HepG2 (cell line): Measurements from ENCODE around the gene FAM24A. TPM values are rescaled to one million over a fixed set of nuclear protein-coding genes. Genes with fewer than 3 reads are reported as not detected.

Experiments
- CSRNP1 ChIP-seq: sonication (generic); formaldehyde crosslinking; IDR thresholded peaks from 2 replicates; pipeline ENCODE4 v1.8.1; 2023; ENCODE audit warnings: mild to moderate bottlenecking, missing genetic modification reagents
- DPF2 ChIP-seq: sonication (generic); formaldehyde crosslinking; IDR thresholded peaks from 2 replicates; pipeline ENCODE4 v1.4.0; 2020; ENCODE audit warnings: mild to moderate bottlenecking, low read depth, missing genetic modification reagents, borderline replicate concordance
- GATAD1 ChIP-seq: IDR thresholded peaks from 2 replicates; pipeline ENCODE4 v1.6.1; 2016; ENCODE audit warnings: missing genetic modification reagents, missing compliant biosample characterization
- JUNB ChIP-seq: sonication (generic); formaldehyde crosslinking; IDR thresholded peaks from 2 replicates; pipeline ENCODE4 v1.8.0; 2022; ENCODE audit warnings: missing genetic modification reagents, mild to moderate bottlenecking, borderline replicate concordance
- KLF13 ChIP-seq: sonication (generic); formaldehyde crosslinking; IDR thresholded peaks from 2 replicates; pipeline ENCODE4 v1.4.0; 2020; ENCODE audit warnings: mild to moderate bottlenecking, missing genetic modification reagents
- MED8 ChIP-seq: sonication (generic); formaldehyde crosslinking; IDR thresholded peaks from 2 replicates; pipeline ENCODE4 v1.8.1; 2023; ENCODE audit warnings: mild to moderate bottlenecking, missing genetic modification reagents; ENCODE audit not compliant: insufficient replicate concordance
- MTF2 ChIP-seq: sonication (generic); formaldehyde crosslinking; IDR thresholded peaks from 2 replicates; pipeline ENCODE4 v1.5.0; 2020; ENCODE audit warnings: missing genetic modification reagents, borderline replicate concordance
- NCOA2 ChIP-seq: sonication (generic); formaldehyde crosslinking; IDR thresholded peaks from 2 replicates; pipeline ENCODE4 v1.8.0; 2022; ENCODE audit warnings: inconsistent platforms
- NPAS2 ChIP-seq: sonication (generic); formaldehyde crosslinking; IDR thresholded peaks from 2 replicates; pipeline ENCODE4 v1.8.0; 2022; ENCODE audit warnings: mild to moderate bottlenecking, missing genetic modification reagents, borderline replicate concordance
- SOX5 ChIP-seq: IDR thresholded peaks from 2 replicates; pipeline ENCODE4 v1.6.1; 2016; ENCODE audit warnings: borderline replicate concordance
- SP140L ChIP-seq: sonication (generic); formaldehyde crosslinking; IDR thresholded peaks from 2 replicates; pipeline ENCODE4 v1.4.0; 2020; ENCODE audit warnings: missing genetic modification reagents, borderline replicate concordance
- SRSF9 ChIP-seq: fragments of 200-400 bp; formaldehyde crosslinking; IDR thresholded peaks from 2 replicates; pipeline ENCODE4 v1.6.1; 2018; ENCODE audit warnings: borderline replicate concordance, mild to moderate bottlenecking, low read depth, low read length; ENCODE audit not compliant: insufficient read depth, poor library complexity, severe bottlenecking
- TMF1 ChIP-seq: sonication (generic); formaldehyde crosslinking; IDR thresholded peaks from 2 replicates; pipeline ENCODE4 v1.8.1; 2022; ENCODE audit warnings: low read depth, missing genetic modification reagents
- ZFP36L1 ChIP-seq: sonication (generic); formaldehyde crosslinking; IDR thresholded peaks from 2 replicates; pipeline ENCODE4 v1.8.0; 2022; ENCODE audit warnings: mild to moderate bottlenecking, missing genetic modification reagents, moderate library complexity
- ZMYM2 ChIP-seq: sonication (generic); formaldehyde crosslinking; IDR thresholded peaks from 2 replicates; pipeline ENCODE4 v1.8.0; 2022; ENCODE audit warnings: mild to moderate bottlenecking, missing genetic modification reagents
- ZNF543 ChIP-seq: sonication (generic); formaldehyde crosslinking; IDR thresholded peaks from 2 replicates; pipeline ENCODE4 v1.4.0; 2020; ENCODE audit warnings: mild to moderate bottlenecking, missing genetic modification reagents
- ZSCAN22 ChIP-seq: sonication (generic); formaldehyde crosslinking; IDR thresholded peaks from 2 replicates; pipeline ENCODE4 v1.4.0; 2020; ENCODE audit warnings: mild to moderate bottlenecking, missing genetic modification reagents
- polyA plus RNA-seq, 8 experiments: library from polyadenylated mRNA; depleted of rRNA in 3 of 8; stranded (reverse) in 7 of 8; unstranded in 1 of 8; fragments of >200 nt; fragmentation: Illumina TruSeq in 4 of 8; extraction: Trizol in 4 of 8; gene quantifications; 2 replicates each; pipeline versions ENCODE4 v1.2.1 to v1.2.3, GENCODE V29; 2011 to 2016; ENCODE audit warnings: low read depth in 4 of 8, missing spikeins in 1 of 8, mixed read lengths in 1 of 8; ENCODE audit not compliant: insufficient read depth in 1 of 8
- total RNA-seq, 5 experiments: library from RNA; depleted of rRNA; stranded (reverse); fragments of >200 nt; fragmentation: Illumina TruSeq; extraction: Trizol; gene quantifications; 2 replicates each; pipeline ENCODE4 v1.2.3, GENCODE V29; 2016; ENCODE audit warnings: low read depth in 1 of 5
- TF ChIP-seq, protein P1 (sequence below): sonication (generic); formaldehyde crosslinking; IDR thresholded peaks from 2 replicates; pipeline ENCODE4 v1.4.0; 2020; ENCODE audit warnings: low read depth, mild to moderate bottlenecking, missing genetic modification reagents
- TF ChIP-seq, protein P2 (sequence below): sonication (generic); formaldehyde crosslinking; IDR thresholded peaks from 2 replicates; pipeline ENCODE4 v1.5.1; 2020; ENCODE audit warnings: mild to moderate bottlenecking, missing genetic modification reagents, moderate library complexity
- TF ChIP-seq, protein P3 (sequence below), 2 experiments: sonication (generic) in 1 of 2; formaldehyde crosslinking in 1 of 2; IDR thresholded peaks; 2 replicates each; pipeline versions ENCODE4 v1.6.1 to v1.9.0; 2014 to 2022; ENCODE audit warnings: antibody characterized with exemption in 1 of 2, borderline replicate concordance in 1 of 2, inconsistent platforms in 1 of 2, low read depth in 1 of 2, missing genetic modification reagents in 1 of 2

FAM24A gene
- total and polyA plus RNA-seq, 2 of the 13 experiments (the other 11 are each of a cell fraction or from before 2014, with no cell fraction given), result not detected

GRCh38 chr10:122911889-122912484, 1.6 kb downstream of the FAM24A start (continued):
- peak; percentile 98; the same call in 1 of the 2 replicates for TF ChIP-seq CSRNP1 (CRISPR knock-in tag)
- TF ChIP-seq MED8 (CRISPR knock-in tag), result peak; percentile 94
- TF ChIP-seq, protein P1, sequence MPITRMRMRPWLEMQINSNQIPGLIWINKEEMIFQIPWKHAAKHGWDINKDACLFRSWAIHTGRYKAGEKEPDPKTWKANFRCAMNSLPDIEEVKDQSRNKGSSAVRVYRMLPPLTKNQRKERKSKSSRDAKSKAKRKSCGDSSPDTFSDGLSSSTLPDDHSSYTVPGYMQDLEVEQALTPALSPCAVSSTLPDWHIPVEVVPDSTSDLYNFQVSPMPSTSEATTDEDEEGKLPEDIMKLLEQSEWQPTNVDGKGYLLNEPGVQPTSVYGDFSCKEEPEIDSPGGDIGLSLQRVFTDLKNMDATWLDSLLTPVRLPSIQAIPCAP (CRISPR knock-in tag), result peak; percentile 99
- TF ChIP-seq TMF1 (CRISPR knock-in tag), result peak; percentile 100
- peak; percentile 100 for TF ChIP-seq SP140L
- peak; percentile 99 for TF ChIP-seq ZNF543
- TF ChIP-seq DPF2 (CRISPR knock-in tag), result no peak
- peak; percentile 100 for TF ChIP-seq ZFP36L1 (CRISPR knock-in tag)
- peak; percentile 99 for TF ChIP-seq JUNB (CRISPR knock-in tag)
- peak; percentile 98 for TF ChIP-seq NPAS2 (CRISPR knock-in tag)
- TF ChIP-seq, protein P2, sequence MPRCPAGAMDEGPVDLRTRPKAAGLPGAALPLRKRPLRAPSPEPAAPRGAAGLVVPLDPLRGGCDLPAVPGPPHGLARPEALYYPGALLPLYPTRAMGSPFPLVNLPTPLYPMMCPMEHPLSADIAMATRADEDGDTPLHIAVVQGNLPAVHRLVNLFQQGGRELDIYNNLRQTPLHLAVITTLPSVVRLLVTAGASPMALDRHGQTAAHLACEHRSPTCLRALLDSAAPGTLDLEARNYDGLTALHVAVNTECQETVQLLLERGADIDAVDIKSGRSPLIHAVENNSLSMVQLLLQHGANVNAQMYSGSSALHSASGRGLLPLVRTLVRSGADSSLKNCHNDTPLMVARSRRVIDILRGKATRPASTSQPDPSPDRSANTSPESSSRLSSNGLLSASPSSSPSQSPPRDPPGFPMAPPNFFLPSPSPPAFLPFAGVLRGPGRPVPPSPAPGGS, result peak; percentile 100
- peak; percentile 92 for TF ChIP-seq GATAD1 (CRISPR knock-in tag)
- peak; percentile 97 for TF ChIP-seq NCOA2
- 0 out of 2 replicates have a peak, but pooled peaks have one; percentile 49 for TF ChIP-seq ZMYM2 (CRISPR knock-in tag)
- TF ChIP-seq SRSF9, result no peak
- peak; percentile 99 for TF ChIP-seq MTF2
- peak; percentile 90 for TF ChIP-seq SOX5 (CRISPR knock-in tag)
- TF ChIP-seq, protein P3, sequence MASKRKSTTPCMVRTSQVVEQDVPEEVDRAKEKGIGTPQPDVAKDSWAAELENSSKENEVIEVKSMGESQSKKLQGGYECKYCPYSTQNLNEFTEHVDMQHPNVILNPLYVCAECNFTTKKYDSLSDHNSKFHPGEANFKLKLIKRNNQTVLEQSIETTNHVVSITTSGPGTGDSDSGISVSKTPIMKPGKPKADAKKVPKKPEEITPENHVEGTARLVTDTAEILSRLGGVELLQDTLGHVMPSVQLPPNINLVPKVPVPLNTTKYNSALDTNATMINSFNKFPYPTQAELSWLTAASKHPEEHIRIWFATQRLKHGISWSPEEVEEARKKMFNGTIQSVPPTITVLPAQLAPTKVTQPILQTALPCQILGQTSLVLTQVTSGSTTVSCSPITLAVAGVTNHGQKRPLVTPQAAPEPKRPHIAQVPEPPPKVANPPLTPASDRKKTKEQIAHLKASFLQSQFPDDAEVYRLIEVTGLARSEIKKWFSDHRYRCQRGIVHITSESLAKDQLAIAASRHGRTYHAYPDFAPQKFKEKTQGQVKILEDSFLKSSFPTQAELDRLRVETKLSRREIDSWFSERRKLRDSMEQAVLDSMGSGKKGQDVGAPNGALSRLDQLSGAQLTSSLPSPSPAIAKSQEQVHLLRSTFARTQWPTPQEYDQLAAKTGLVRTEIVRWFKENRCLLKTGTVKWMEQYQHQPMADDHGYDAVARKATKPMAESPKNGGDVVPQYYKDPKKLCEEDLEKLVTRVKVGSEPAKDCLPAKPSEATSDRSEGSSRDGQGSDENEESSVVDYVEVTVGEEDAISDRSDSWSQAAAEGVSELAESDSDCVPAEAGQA (IDR thresholded peaks at IDR 0.05; ENCODE audit: low read depth), result no peak
- TF ChIP-seq, protein P3 (CRISPR knock-in tag; IDR thresholded peaks at IDR 0.05; ENCODE audit: borderline replicate concordance), result peak; percentile 100
- peak; percentile 100 for TF ChIP-seq KLF13 (CRISPR knock-in tag)
- peak; percentile 94 for TF ChIP-seq ZSCAN22
